HG03432 (cell line): ENCODE results near the gene NUDT19.
"Not testable (repeated sequence)": the region's sequence is repeated elsewhere in the genome, so short reads cannot be mapped to it uniquely, and the experiment has no call there.

Experiments
- ATAC-seq: cut with Tn5 transposase; IDR thresholded peaks from one replicate; pipeline ENCODE4 v1.9.1; 2021; ENCODE audit warnings: mild to moderate bottlenecking, moderate library complexity; ENCODE audit not compliant: unreplicated experiment

NUDT19 gene

DNA sequence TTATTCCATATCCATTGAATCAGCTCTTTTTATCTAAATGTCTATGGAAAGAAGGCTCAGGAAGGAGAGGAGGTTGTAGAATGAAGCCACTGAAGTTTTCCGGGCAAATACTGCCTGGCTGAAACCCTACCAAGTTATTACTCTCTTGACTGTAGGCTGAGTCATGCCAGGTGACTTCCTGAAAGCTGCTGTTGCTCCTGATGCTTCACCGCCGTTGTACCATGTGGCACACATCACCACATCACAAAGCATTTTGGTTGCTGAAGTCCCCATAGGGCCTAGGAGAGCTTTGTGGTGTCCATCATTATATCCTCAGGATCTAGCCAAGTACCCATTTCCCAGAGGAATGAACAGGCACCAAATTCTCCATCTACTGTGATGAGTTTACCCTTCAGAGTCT, 16.8 kb downstream of the NUDT19 start:
- ATAC-seq, result no peak

DNA sequence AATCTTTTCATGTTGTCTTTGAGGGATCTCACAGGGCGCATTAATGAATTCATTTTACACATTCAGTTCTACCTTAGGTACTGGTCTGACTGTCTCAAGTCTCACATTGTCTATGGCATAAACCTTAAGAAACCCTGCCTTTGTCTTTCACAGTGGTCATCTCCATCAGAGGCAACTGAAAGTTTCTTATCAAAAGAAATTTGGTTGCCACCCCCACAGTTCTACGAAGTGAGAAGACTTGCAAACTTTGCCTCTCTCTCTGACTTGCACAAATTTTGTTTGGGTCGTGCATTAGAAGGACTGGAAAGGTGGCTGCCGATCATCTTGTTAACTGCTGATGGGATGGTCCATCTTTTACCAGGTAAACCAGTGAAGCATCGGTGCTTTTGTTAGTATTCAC, 17.4 kb downstream of the NUDT19 start:
- ATAC-seq, result no peak

DNA sequence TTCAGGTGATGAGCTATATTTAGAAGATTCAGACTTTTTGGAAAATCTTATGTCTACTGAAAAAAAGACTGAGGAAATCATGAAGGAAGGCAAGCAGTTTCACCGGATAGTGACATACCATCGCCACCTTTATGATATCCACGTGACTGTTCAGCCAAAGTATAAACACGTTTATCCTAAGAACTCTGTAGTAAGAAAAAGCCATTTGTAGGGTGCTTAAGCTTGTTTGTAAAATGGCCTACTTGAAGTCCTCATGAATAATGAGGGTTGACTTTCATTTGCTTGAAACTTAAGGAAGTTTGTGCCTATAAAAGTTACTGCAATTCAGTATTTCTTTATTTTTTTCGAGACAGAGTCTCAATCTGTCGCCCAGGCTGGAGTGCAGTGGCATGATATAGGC, 20.1 kb downstream of the NUDT19 start:
- ATAC-seq, result no peak

- not testable (repeated sequence) for ATAC-seq
Measured at GRCh38 chr19:32716203-32716602, 24.6 kb downstream of the NUDT19 start.

DNA sequence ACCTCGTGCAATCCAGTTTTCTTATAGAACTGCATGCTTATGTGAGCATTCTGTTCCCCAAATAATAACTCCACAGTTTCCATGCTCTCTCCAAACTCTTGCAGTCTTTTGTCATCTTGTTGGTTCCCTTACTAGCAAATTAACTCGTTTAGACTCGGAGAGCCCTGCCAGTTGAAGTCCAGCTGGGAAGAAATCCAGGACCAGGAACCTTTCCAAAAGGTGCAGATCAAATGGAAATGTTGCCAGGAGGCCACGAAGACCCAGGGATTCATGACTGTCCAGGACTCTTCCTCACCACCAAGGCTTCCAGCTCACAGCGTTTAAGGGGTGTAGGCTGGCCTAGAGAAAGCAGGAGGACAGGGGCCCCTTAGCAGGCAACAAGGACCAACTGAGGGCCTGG, 25.9 kb downstream of the NUDT19 start:
- ATAC-seq, result no peak

- no peak for ATAC-seq
Measured at GRCh38 chr19:32718286-32718685, 26.7 kb downstream of the NUDT19 start.

GRCh38 chr19:32719611-32720059, 28.0 kb downstream of the NUDT19 start, which contains the start of gene TDRD12:
Gene TDRD12 (plus strand): TSS chr19:32719767. CDS start chr19:32720073, 306 bp downstream.
- ATAC-seq, result no peak

DNA sequence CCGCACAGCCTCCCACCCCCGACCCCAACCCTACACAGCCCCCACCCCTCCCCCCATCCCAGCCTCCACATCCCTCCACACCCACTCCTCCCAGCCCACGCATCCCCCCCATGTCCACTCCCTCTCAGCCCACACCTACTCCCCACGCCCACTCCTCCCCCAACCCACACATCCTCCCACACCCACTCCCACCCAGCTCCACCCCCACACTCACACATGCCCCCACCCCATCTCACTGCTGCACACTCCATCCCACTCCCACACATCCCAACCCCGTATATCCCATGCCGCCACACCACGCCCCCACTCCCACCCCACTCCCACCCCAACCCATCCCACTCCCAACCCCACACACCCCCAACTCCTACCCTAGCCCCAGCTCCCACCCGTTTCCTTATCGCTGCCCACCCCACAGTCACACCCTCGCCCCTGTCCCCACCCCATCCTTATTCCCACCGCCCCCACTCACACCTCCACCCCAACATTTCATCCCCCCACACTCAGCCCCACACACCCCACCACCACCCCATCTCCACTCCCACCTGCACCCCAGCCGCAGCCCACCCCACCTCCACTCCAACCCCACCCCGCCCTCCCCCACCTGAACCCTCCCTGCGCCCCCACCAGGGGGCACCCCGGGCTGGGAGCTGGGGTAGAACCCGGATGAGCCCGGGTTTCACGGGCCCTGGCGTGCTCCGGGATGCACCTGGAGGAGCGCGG, 28.8 kb downstream of the NUDT19 start:
- no peak for ATAC-seq

DNA sequence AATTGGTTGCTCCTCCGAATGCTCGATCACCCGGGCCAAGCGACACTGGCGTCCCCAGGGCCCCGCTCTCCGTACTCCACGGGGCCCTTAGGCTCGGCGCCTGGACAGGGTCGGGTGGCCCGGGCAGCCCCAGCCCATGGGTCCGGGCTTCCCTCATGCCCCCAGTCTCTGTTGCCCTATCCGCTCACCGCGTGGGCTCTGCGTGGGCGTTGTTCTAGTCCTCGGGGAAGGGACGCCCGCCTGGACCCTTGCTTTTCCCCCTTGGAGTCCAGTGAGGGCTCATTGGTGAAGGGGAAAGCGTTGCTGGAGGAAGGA, 29.3 kb downstream of the NUDT19 start:
- ATAC-seq, result no peak

DNA sequence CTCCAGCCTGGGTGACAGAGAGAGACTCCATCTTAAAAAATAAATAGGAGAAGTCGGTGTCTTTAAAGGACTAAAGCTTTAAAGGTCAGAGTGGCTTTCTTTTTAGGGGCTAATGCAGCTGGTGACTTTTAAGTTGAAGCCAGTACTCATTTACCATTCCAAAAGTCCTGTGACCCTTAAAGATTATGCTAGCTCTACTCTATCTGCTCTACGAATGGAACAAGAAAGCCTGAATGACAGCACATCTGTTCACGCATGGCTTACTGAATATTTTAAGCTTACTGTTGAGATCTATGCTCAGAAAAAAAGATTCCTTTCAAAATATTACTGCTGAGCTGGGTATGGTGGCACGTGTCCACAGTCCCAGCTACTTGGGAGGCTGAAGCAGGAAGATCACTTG, 44.3 kb downstream of the NUDT19 start:
- no peak for ATAC-seq

DNA sequence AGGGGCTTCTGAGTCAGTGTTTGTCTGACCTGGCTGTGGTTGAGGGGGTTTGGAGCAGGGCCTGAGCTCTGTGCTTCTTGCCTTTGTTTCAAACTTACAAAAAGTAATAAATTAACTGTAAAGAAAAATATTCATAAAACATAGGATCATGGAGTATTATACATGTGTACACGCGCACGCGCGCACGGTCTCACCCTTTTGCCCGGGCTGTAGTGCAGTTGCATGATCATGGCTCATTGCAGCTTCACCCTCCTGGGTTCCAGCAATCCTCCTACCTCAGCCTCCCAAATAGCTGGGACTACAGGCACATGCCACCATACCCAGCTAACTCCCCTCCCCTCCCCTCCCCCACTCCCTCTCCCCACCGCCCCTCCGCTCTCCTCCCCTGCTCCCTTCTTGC, 51.4 kb downstream of the NUDT19 start:
- ATAC-seq, result no peak

DNA sequence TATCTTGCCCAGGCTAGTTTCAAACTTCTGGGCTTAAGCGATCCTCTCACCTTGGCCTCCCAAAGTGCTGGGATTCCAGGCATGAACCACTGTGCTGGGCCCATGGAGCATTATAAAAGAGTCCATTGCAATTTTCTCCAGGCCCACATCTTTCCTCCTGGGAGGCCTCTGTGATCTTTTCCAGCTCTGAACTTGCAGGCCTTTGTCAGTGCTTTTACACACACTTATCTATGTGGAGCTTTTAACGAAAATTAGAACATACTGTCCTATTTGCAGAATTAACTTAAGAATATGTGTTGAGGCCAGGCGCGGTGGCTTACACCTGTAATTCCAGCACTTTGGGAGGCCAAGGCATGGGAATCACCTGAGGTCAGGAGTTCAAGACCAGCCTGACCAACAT, 51.8 kb downstream of the NUDT19 start:
- ATAC-seq, result no peak

DNA sequence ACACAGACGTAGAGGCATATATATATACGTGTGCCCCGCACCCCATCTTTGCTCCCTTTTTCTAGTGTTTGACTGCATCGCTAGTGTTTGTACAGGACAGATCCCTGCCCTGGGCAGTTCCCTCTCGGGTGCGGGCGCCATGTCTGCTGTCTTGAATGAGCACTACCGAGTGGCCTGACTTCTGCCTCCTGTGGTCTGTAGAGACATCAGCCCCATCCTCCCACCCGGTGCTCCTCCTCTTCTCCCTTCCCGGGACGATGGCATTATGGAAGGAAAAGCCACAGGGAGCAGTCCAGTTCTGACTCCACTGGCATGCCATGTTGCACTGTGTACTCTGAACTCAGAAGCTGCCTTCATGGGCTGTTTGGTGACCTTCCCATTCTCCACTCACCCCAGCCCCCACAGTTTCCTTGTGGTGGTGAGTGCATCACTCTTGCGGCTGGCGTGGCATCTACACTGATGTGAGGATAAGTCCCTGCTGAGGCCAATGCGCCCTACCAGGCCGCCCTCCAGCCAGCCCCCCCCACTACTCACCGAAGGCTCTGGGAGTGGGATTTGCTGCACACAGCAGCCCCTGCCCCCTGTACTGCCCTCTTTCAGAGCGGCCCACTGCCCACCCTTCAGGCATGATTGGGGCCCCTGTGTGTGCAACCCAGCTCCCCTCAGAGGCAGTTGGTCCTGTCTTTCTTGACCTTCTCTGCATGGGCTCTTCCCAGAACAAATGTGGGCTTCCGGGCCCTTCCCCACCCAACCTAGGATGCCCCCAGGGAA, 53.1 kb downstream of the NUDT19 start:
- ATAC-seq, result no peak

DNA sequence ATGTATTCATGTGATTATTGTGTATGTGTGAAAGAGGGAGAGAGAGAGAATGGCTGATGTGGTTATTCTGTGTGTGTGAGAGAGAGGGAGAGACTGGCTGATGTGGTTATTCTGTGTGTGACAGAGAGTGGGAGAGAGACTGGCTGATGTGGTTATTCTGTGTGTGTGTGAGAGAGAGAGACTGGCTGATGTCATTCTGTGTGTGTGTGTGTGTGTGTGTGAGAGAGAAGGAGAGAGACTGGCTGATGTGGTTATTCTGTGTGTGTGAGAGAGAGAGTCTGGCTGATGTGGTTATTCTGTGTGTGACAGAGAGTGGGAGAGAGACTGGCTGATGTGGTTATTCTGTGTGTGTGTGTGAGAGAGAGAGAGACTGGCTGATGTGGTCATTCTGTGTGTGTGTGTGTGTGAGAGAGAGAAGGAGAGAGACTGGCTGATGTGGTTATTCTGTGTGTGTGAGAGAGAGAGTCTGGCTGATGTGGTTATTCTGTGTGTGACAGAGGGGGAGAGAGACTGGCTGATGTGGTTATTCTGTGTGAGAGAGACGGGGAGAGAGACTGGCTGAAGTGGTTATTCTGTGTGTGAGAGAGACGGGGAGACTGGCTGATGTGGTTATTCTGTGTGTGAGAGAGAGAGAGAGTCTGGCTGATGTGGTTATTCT, 54.1 kb downstream of the NUDT19 start:
- not testable (repeated sequence) for ATAC-seq

GRCh38 chr19:32746631-32747196, 55.1 kb downstream of the NUDT19 start:
- peak; percentile 35 for ATAC-seq

DNA sequence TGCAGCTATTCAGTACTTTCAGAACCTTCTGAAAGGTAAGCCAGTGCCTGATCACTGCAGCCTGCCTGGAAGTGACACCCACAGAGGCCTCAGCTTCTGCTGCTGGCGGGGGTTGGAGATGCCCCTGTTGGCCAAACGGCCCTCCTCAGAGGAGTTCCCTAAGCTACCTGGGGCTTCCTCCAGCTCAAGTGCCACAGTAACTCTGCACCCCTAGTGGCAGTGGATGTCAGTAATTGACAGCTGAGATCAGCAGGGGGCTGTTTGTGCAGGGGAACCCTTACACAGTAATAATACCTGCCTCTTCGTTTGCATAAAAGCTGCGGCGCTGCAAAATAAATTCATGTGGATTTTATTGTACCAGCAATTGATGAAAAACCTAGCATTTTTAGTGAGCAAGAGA, 56.9 kb downstream of the NUDT19 start:
- ATAC-seq, result no peak

- ATAC-seq, result no peak
Measured at GRCh38 chr19:32748948-32749347, 57.3 kb downstream of the NUDT19 start.

GRCh38 chr19:32749361-32749760, 57.7 kb downstream of the NUDT19 start:
- ATAC-seq, result no peak

DNA sequence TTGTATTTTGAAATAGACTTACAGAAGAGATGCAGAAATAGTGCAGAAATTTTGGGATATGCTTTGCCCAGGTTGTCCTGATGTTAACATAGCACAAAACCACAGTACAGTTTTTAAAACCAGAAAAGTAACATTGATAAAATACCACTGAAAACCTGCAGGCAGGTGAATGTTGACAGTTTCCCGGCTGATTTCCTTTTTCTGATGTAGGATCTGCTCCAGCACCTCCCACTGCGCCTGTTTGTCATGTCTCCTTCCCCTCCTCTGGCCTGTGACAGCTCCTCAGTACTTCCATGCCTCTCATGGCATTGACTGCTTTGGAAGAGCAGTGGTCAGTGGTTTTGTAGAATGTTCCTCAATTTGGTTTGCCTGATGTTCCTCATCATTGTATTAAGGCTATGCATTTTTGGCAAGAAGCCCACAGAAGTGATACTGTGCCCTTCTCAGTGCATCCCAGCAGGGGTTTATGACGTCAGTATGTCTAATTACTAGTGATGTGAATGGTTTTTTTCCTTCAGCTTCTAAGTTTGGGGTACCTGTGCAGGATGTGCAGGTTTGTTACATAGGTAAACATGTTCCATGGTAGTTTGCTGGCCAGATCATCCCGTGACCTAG, 58.9 kb downstream of the NUDT19 start:
- ATAC-seq, result no peak

GRCh38 chr19:32751066-32751465, 59.4 kb downstream of the NUDT19 start:
- no peak for ATAC-seq

- ATAC-seq, result no peak
Measured at GRCh38 chr19:32757189-32757588, 65.6 kb downstream of the NUDT19 start.
